IMR-90 (cell line): ENCODE results near the gene RXFP2. TPM values are rescaled to one million over a fixed set of nuclear protein-coding genes. Genes with fewer than 3 reads are reported as not detected.

ENCODE experiments used
- ATAC-seq: fragments of 200-7000 bp; cut with Tn5 transposase; 2 replicates; pipeline ENCODE4 v1.9.1; 2020; ENCODE audit warnings: low read depth, mild to moderate bottlenecking, moderate library complexity
- BruUV-seq: library from RNA; stranded (reverse); fragments of 400-500 nt; replicated peaks from 2 replicates; lab custom pipeline; 2021; lab: Mats Ljungman, UMichigan
- CTCF ChIA-PET: fragments of 300-600 bp; formaldehyde crosslinking; extraction: SDS; loops from one replicate; lab custom pipeline; 2021; ENCODE audit warnings: antibody characterized with exemption; lab: Yijun Ruan, JAX
- POLR2A ChIA-PET: fragments of 300-600 bp; sonication (Branson Sonifier 250); formaldehyde crosslinking; loops from one replicate; lab custom pipeline; 2022; ENCODE audit warnings: antibody characterized with exemption; ENCODE audit not compliant: unreplicated experiment; lab: Charles Lee
- DNase-seq: peaks from one replicate; pipeline ENCODE4 v3.0.0; 2013
- H2AFZ ChIP-seq: replicated peaks from 2 replicates; pipeline ENCODE3; 2013; ENCODE audit warnings: low read length, mild to moderate bottlenecking; ENCODE audit not compliant: poor library complexity
- H2AK5ac ChIP-seq: 2 replicates; pipeline ENCODE4 v1.6.1; 2013; ENCODE audit warnings: low read depth, low read length, inconsistent platforms
- H2AK9ac ChIP-seq: replicated peaks from 2 replicates; pipeline ENCODE3; 2013; ENCODE audit warnings: mild to moderate bottlenecking, low read depth, low read length, moderate library complexity; ENCODE audit not compliant: poor library complexity
- H2BK120ac ChIP-seq: 2 replicates; pipeline ENCODE4 v1.6.1; 2013; ENCODE audit warnings: low read depth, low read length, inconsistent platforms
- H2BK15ac ChIP-seq: 3 replicates; pipeline ENCODE4 v1.6.1; 2013; ENCODE audit warnings: low read depth, low read length, inconsistent platforms
- H2BK20ac ChIP-seq: 2 replicates; pipeline ENCODE4 v1.6.1; 2013; ENCODE audit warnings: low read depth, mild to moderate bottlenecking, inconsistent platforms, low read length, moderate library complexity
- H2BK5ac ChIP-seq: 2 replicates; pipeline ENCODE4 v1.6.1; 2013; ENCODE audit warnings: mild to moderate bottlenecking, low read depth, low read length, inconsistent platforms; ENCODE audit not compliant: poor library complexity, severe bottlenecking
- H3K14ac ChIP-seq: replicated peaks from 2 replicates; pipeline ENCODE4 v1.6.1; 2013; ENCODE audit warnings: low read depth, low read length, inconsistent platforms
- H3K18ac ChIP-seq: 2 replicates; pipeline ENCODE4 v1.6.1; 2013; ENCODE audit warnings: low read depth, low read length, control low read depth
- H3K23ac ChIP-seq: 2 replicates; pipeline ENCODE4 v1.6.1; 2013; ENCODE audit warnings: low read depth, low read length, inconsistent platforms
- H3K27ac ChIP-seq: 2 replicates; pipeline ENCODE4 v1.5.1; 2013; ENCODE audit warnings: mild to moderate bottlenecking, control low read depth, low read length; ENCODE audit not compliant: insufficient read depth
- H3K27me3 ChIP-seq: 2 replicates; pipeline ENCODE4 v1.6.1; 2013; ENCODE audit warnings: low read length; ENCODE audit not compliant: control insufficient read depth, insufficient read depth
- H3K36me3 ChIP-seq: 2 replicates; pipeline ENCODE4 v1.6.1; 2013; ENCODE audit warnings: low read length, mixed read lengths; ENCODE audit not compliant: control insufficient read depth, insufficient read depth
- H3K4ac ChIP-seq: 2 replicates; pipeline ENCODE4 v1.6.1; 2013; ENCODE audit warnings: low read depth, low read length, inconsistent platforms
- H3K4me1 ChIP-seq: 2 replicates; pipeline ENCODE4 v1.6.1; 2013; ENCODE audit warnings: low read length, mixed read lengths; ENCODE audit not compliant: control insufficient read depth, insufficient read depth
- H3K4me2 ChIP-seq: 2 replicates; pipeline ENCODE4 v1.6.1; 2013; ENCODE audit warnings: low read depth, mild to moderate bottlenecking, control low read depth, low read length, moderate library complexity
- H3K4me3 ChIP-seq: 2 replicates; pipeline ENCODE4 v1.5.1; 2013; ENCODE audit warnings: low read depth, mild to moderate bottlenecking, control low read depth, low read length, moderate library complexity; ENCODE audit not compliant: insufficient read depth
- H3K56ac ChIP-seq: 2 replicates; pipeline ENCODE4 v1.6.1; 2013; ENCODE audit warnings: low read length, inconsistent platforms; ENCODE audit not compliant: insufficient read depth; ENCODE audit errors: extremely low read depth
- H3K79me1 ChIP-seq, 2 experiments: 2 replicates each; pipeline ENCODE4 v1.6.1; 2013; ENCODE audit warnings: low read length in 2 of 2, inconsistent platforms in 1 of 2, low read depth in 1 of 2
- H3K9ac ChIP-seq: 2 replicates; pipeline ENCODE4 v1.6.1; 2013; ENCODE audit warnings: low read depth, low read length, control low read depth
- H3K9me1 ChIP-seq: 2 replicates; pipeline ENCODE4 v1.6.1; 2013; ENCODE audit warnings: low read length, inconsistent platforms; ENCODE audit not compliant: insufficient read depth
- H3K9me3 ChIP-seq: 2 replicates; pipeline ENCODE4 v1.6.1; 2013; ENCODE audit warnings: low read length; ENCODE audit not compliant: control insufficient read depth, insufficient read depth
- H4K20me1 ChIP-seq: 2 replicates; pipeline ENCODE4 v1.6.1; 2013; ENCODE audit warnings: low read length, inconsistent platforms; ENCODE audit not compliant: insufficient read depth
- H4K5ac ChIP-seq: 2 replicates; pipeline ENCODE4 v1.6.1; 2013; ENCODE audit warnings: mild to moderate bottlenecking, low read depth, low read length, control low read depth
- H4K8ac ChIP-seq, 2 experiments: 2 replicates each; pipeline ENCODE4 v1.6.1; 2013; ENCODE audit warnings: low read depth in 2 of 2, low read length in 2 of 2, control low read depth in 1 of 2, inconsistent platforms in 1 of 2
- H4K91ac ChIP-seq: 2 replicates; pipeline ENCODE4 v1.6.1; 2013; ENCODE audit warnings: low read depth, low read length, inconsistent platforms; ENCODE audit not compliant: insufficient read depth
- BHLHE40 ChIP-seq: fragments of 150-350 bp; IDR thresholded peaks from 2 replicates; pipeline ENCODE4 v1.6.1; 2016; ENCODE audit warnings: mild to moderate bottlenecking, low read depth, low read length
- CEBPB ChIP-seq: IDR thresholded peaks from 2 replicates; pipeline ENCODE4 v1.6.1; 2012; ENCODE audit warnings: low read depth, low read length, improper control_type of control experiment
- CHD1 ChIP-seq: IDR thresholded peaks from 2 replicates; pipeline ENCODE4 v1.6.1; 2012; ENCODE audit warnings: low read depth, low read length, improper control_type of control experiment
- CTCF ChIP-seq: conservative IDR thresholded peaks from 2 replicates; pipeline ENCODE4 v1.5.1; 2012; ENCODE audit warnings: mild to moderate bottlenecking, low read depth, low read length, improper control_type of control experiment
- ELK1 ChIP-seq: fragments of 150-350 bp; IDR thresholded peaks from 2 replicates; pipeline ENCODE4 v1.6.1; 2016; ENCODE audit warnings: low read depth, mild to moderate bottlenecking, low read length, moderate library complexity, borderline replicate concordance
- FOS ChIP-seq: fragments of 150-350 bp; IDR thresholded peaks from 2 replicates; pipeline ENCODE4 v1.6.1; 2016; ENCODE audit warnings: low read depth, low read length
- MAFK ChIP-seq: IDR thresholded peaks from 2 replicates; pipeline ENCODE4 v1.6.1; 2012; ENCODE audit warnings: low read depth, low read length, improper control_type of control experiment
- MAZ ChIP-seq: IDR thresholded peaks from 2 replicates; pipeline ENCODE4 v1.6.1; 2012; ENCODE audit warnings: low read depth, mild to moderate bottlenecking, low read length, improper control_type of control experiment, moderate library complexity, borderline replicate concordance
- MXI1 ChIP-seq: IDR thresholded peaks from 2 replicates; pipeline ENCODE4 v1.6.1; 2012; ENCODE audit warnings: low read depth, mild to moderate bottlenecking, low read length, moderate library complexity, borderline replicate concordance
- NFE2L2 ChIP-seq: fragments of 150-350 bp; IDR thresholded peaks from 2 replicates; pipeline ENCODE4 v1.6.1; 2016; ENCODE audit warnings: low read depth, mild to moderate bottlenecking, low read length
- POLR2A ChIP-seq: IDR thresholded peaks from 2 replicates; pipeline ENCODE4 v1.6.1; 2012; ENCODE audit warnings: mild to moderate bottlenecking, low read depth, low read length
- RAD21 ChIP-seq: IDR thresholded peaks from 2 replicates; pipeline ENCODE4 v1.6.1; 2012; ENCODE audit warnings: low read length, improper control_type of control experiment
- RCOR1 ChIP-seq: IDR thresholded peaks from 2 replicates; pipeline ENCODE4 v1.6.1; 2012; ENCODE audit warnings: mild to moderate bottlenecking, low read length, improper control_type of control experiment; ENCODE audit not compliant: insufficient replicate concordance
- RFX5 ChIP-seq: IDR thresholded peaks from 2 replicates; pipeline ENCODE4 v1.8.0; 2012; ENCODE audit warnings: low read depth, mild to moderate bottlenecking, low read length, moderate library complexity
- SMC3 ChIP-seq: fragments of 150-350 bp; IDR thresholded peaks from 2 replicates; pipeline ENCODE4 v1.6.1; 2016; ENCODE audit warnings: low read depth, mild to moderate bottlenecking, antibody characterized with exemption, low read length, moderate library complexity
- USF2 ChIP-seq: fragments of 150-350 bp; IDR thresholded peaks from 2 replicates; pipeline ENCODE4 v1.6.1; 2017; ENCODE audit warnings: mild to moderate bottlenecking, antibody characterized with exemption, low read length, low read depth
- WGBS, 2 experiments: methylation state at CpG; one replicate each; pipeline versions ENCODE4 v1.1.5 to v1.1.7; 2013; ENCODE audit warnings: missing lambda C conversion rate in 2 of 2; ENCODE audit not compliant: insufficient read length in 1 of 2; ENCODE audit errors: extremely low coverage in 2 of 2; 5-methylcytosine and 5-hydroxymethylcytosine counted together
- dilution Hi-C: fragments of 300-500 bp; cut with HindIII; formaldehyde crosslinking; loops from one replicate; pipeline ENCODE4 v1.14.3; 2018; ENCODE audit warnings: low sequenced_read_pairs; ENCODE audit not compliant: unreplicated experiment
- in situ Hi-C: fragments of 300-500 bp; cut with MboI; formaldehyde crosslinking; loops from 3 replicates; pipeline ENCODE4 v1.14.3; 2019; ENCODE audit warnings: low sequenced_read_pairs, inconsistent platforms, mixed read lengths
- intact Hi-C: fragments of 100-400 bp; cut with micrococcal nuclease; formaldehyde crosslinking; loops from 2 replicates; pipeline ENCODE4 v1.10.0; 2022
- polyA plus RNA-seq, 3 experiments: library from polyadenylated mRNA; depleted of rRNA; stranded (reverse); fragments of >200 nt; gene quantifications; 2 replicates each; pipeline ENCODE4 v1.2.3, GENCODE V29; 2012; ENCODE audit warnings: low replicate concordance in 1 of 3
- total RNA-seq: library from RNA; depleted of rRNA; stranded (reverse); fragments of >200 nt; gene quantifications from 2 replicates; pipeline ENCODE4 v1.2.3, GENCODE V29; 2012

RXFP2 gene
- total and polyA plus RNA-seq, 2 of the 4 experiments (the other 2 are of a cell fraction) = not detected

- ChIA-PET CTCF (no interaction called here), POLR2A (no interaction called here)
- BruUV-seq = no TSS peak
- H2BK15ac ChIP-seq = no peak overlapping the region
- no peak overlapping the region for H2AFZ ChIP-seq
- no peak overlapping the region for H2BK20ac ChIP-seq
- H4K5ac ChIP-seq = no peak overlapping the region
- H3K56ac ChIP-seq = no peak overlapping the region
- H3K4ac ChIP-seq = no peak overlapping the region
- no peak for TF ChIP-seq ELK1
- TF ChIP-seq NFE2L2 = no peak
- TF ChIP-seq RAD21 = no peak
- TF ChIP-seq CEBPB = no peak
- no peak for TF ChIP-seq FOS
- TF ChIP-seq MAFK = no peak
- TF ChIP-seq CHD1 = no peak
- no peak for TF ChIP-seq BHLHE40
- no peak for TF ChIP-seq USF2
- no peak for TF ChIP-seq SMC3
- no peak for TF ChIP-seq RCOR1
- TF ChIP-seq MXI1 = no peak
- no peak for TF ChIP-seq RFX5
- no peak for TF ChIP-seq CTCF
- TF ChIP-seq POLR2A = no peak
- no peak for TF ChIP-seq MAZ
- H3K9me1 ChIP-seq = no peaks in the 10 kb centered on the region
- no peak overlapping the region for H2AK5ac ChIP-seq
- ATAC-seq = peak; percentile 60
- in situ Hi-C loops (no loop called here), intact Hi-C loops (no loop called here), dilution Hi-C loops (no loop called here)
- H3K23ac ChIP-seq = no peak overlapping the region
- no peak overlapping the region for H3K9ac ChIP-seq
- H3K14ac ChIP-seq = no peak overlapping the region
- DNase-seq = peak; percentile 59
- WGBS, 2 experiments = no CpG with 5 or more reads among the region's 1 CpG
- no peak overlapping the region for H2AK9ac ChIP-seq
- no peaks in the 10 kb centered on the region for H3K4me1 ChIP-seq
- H4K20me1 ChIP-seq = no peaks in the 10 kb centered on the region
- H3K4me3 ChIP-seq = no peak overlapping the region
- H3K4me2 ChIP-seq = no peak overlapping the region
- no peaks in the 10 kb centered on the region for H3K9me3 ChIP-seq
- H3K27me3 ChIP-seq = peaks cover 12% of the 10 kb centered on the region
- no peak overlapping the region for H2BK5ac ChIP-seq
- no peak overlapping the region for H3K27ac ChIP-seq
- H2BK120ac ChIP-seq = no peak overlapping the region
- H3K79me1 ChIP-seq = no peaks in the 10 kb centered on the region
- H3K18ac ChIP-seq = no peak overlapping the region
- H4K8ac ChIP-seq = no peak overlapping the region
- no peaks in the 10 kb centered on the region for H3K36me3 ChIP-seq
- H4K91ac ChIP-seq = no peak overlapping the region
Measured at GRCh38 chr13:31835932-31836331, 96.6 kb downstream of the RXFP2 start.
